Erythroblast (primary cell): ENCODE measurements around the gene ENPP1.
"Not testable (repeated sequence)": the region's sequence is repeated elsewhere in the genome, so short reads cannot be mapped to it uniquely, and the experiment has no call there.

ENCODE experiments used
- DNase-seq, 2 experiments: peaks; one replicate each; lab custom pipeline; 2025; lab: John Stamatoyannopoulos, UW
- GATA1 ChIP-seq: IDR thresholded peaks from 2 replicates; pipeline ENCODE4 v1.6.1; 2011; ENCODE audit warnings: low read depth, mild to moderate bottlenecking, control low read depth, low read length, moderate library complexity
- POLR2A ChIP-seq: IDR thresholded peaks from 2 replicates; pipeline ENCODE4 v1.6.1; 2011; ENCODE audit warnings: mild to moderate bottlenecking, low read length

ENPP1 gene

GRCh38 chr6:131914967-131915751, 107.3 kb downstream of the ENPP1 start:
- DNase-seq: peak; percentile 64 to 77
- TF ChIP-seq POLR2A: no peak
- TF ChIP-seq GATA1: no peak

- DNase-seq: not testable (repeated sequence)
These were observed 108.4 kb downstream of the ENPP1 start for GRCh38 chr6:131916091-131916796.

GRCh38 chr6:131916847-131917246, 109.0 kb downstream of the ENPP1 start:
- no peak for DNase-seq
- TF ChIP-seq GATA1 (no peak), POLR2A (no peak)

GRCh38 chr6:131917318-131917717, 109.5 kb downstream of the ENPP1 start:
- no peak for DNase-seq
- no peak for TF ChIP-seq POLR2A
- no peak for TF ChIP-seq GATA1

GRCh38 chr6:131917763-131918649, 110.2 kb downstream of the ENPP1 start:
- TF ChIP-seq POLR2A: no peak
- no peak for TF ChIP-seq GATA1
- no peak for DNase-seq

- TF ChIP-seq GATA1 (no peak), POLR2A (no peak)
- DNase-seq: no peak
These were observed 111.0 kb downstream of the ENPP1 start for GRCh38 chr6:131918650-131919355.

GRCh38 chr6:131920656-131921055, 112.8 kb downstream of the ENPP1 start:
- TF ChIP-seq POLR2A: no peak
- TF ChIP-seq GATA1: no peak
- DNase-seq: no peak

- DNase-seq: peak; percentile 79 to 82
- TF ChIP-seq GATA1 (no peak), POLR2A (no peak)
These were observed 115.5 kb downstream of the ENPP1 start for GRCh38 chr6:131923356-131923755.

GRCh38 chr6:131924881-131925474, 117.2 kb downstream of the ENPP1 start:
- DNase-seq: peak in 1 of 2 experiments; percentile 5
- no peak for TF ChIP-seq POLR2A

GRCh38 chr6:131929264-131929663, 121.4 kb downstream of the ENPP1 start:
- DNase-seq: no peak
- TF ChIP-seq GATA1 (no peak), POLR2A (no peak)

GRCh38 chr6:131929976-131930375, 122.2 kb downstream of the ENPP1 start:
- TF ChIP-seq POLR2A: no peak
- DNase-seq: no peak

GRCh38 chr6:131931063-131931750, 123.4 kb downstream of the ENPP1 start:
- no peak for DNase-seq
- no peak for TF ChIP-seq POLR2A
- no peak for TF ChIP-seq GATA1
